ENCODE results near the gene KCNQ1. TPM values are rescaled to one million over a fixed set of nuclear protein-coding genes. Genes with fewer than 3 reads are reported as not detected.

KCNQ1 gene
- total RNA-seq, 1 experiment from 2014 or later: 2.3 TPM

GRCh38 chr11:2841411-2842190 lies 396.8 kb downstream of the KCNQ1 start:
- Mint-ChIP-seq H3K4me1 (peaks cover 25 to 31% of the 10 kb centered on the region in 2 experiments), H3K4me3 (no peak overlapping the region), H3K9me3 (no peaks in the 10 kb centered on the region), H3K27me3 (ENCODE audit: low read depth) (peaks cover 74% of the 10 kb centered on the region), H3K27ac (peak overlapping the region in 1 of 3 experiments; percentile 76; a peak in 1 of 7 replicates), H3K36me3 (ENCODE audit: insufficient read depth in 1 of 3, low read depth in 3 of 3) (no peaks in the 10 kb centered on the region)
- Histone ChIP-seq H4K5ac (ENCODE audit: insufficient read length, low read depth, low read length) (no peak overlapping the region), H3K4ac (ENCODE audit: low read depth, low read length) (no peak overlapping the region), H3K4me2 (ENCODE audit: insufficient read depth, insufficient read length, low read length) (no peak overlapping the region), H4K20me1 (ENCODE audit: control insufficient read depth, insufficient read depth, insufficient read length) (no peaks in the 10 kb centered on the region), H2AFZ (ENCODE audit: low read length) (no peak overlapping the region), H3K79me2 (ENCODE audit: insufficient read depth, low read length) (no peaks in the 10 kb centered on the region), H3K27ac (ENCODE audit: insufficient read length, low read depth, low read length) (no peak overlapping the region), H3T11ph (ENCODE audit: low read length) (no peak overlapping the region), H2BK5ac (ENCODE audit: insufficient read length, low read length) (no peak overlapping the region), H4K91ac (ENCODE audit: insufficient read length, low read depth, low read length) (no peak overlapping the region), H3K56ac (ENCODE audit: insufficient read length, low read depth, low read length) (no peak overlapping the region), H3K23me2 (ENCODE audit: insufficient read length, low read depth, low read length, poor library complexity, severe bottlenecking) (no peaks in the 10 kb centered on the region), H2BK15ac (ENCODE audit: low read depth, low read length) (no peak overlapping the region), H4K8ac (replicated peaks; ENCODE audit: insufficient read length, low read depth, low read length) (no peak overlapping the region), H3K14ac (ENCODE audit: insufficient read depth, low read length) (no peak overlapping the region; the same call in 1 of the 2 replicates), H3K9ac (ENCODE audit: extremely low read depth, insufficient read length, low read length) (no peak overlapping the region), H2BK20ac (ENCODE audit: low read depth, low read length, poor library complexity, severe bottlenecking) (no peak overlapping the region), H3K23ac (ENCODE audit: insufficient read length, low read depth, low read length) (no peak overlapping the region), H3K27me3 (ENCODE audit: insufficient read depth, low read length) (no peaks in the 10 kb centered on the region; the same call in 1 of the 2 replicates), H3K4me1 (ENCODE audit: insufficient read depth, low read length) (no peaks in the 10 kb centered on the region), H2BK120ac (ENCODE audit: low read depth, low read length, poor library complexity, severe bottlenecking) (no peak overlapping the region), H2BK12ac (ENCODE audit: insufficient read length, low read depth, low read length) (no peak overlapping the region), H3K9me3 (ENCODE audit: control insufficient read depth, low read depth, low read length) (no peaks in the 10 kb centered on the region), H3K79me1 (ENCODE audit: insufficient read depth, low read depth, low read length, poor library complexity, severe bottlenecking) (no peaks in the 10 kb centered on the region), H3K18ac (ENCODE audit: insufficient read length, low read depth, low read length) (no peak overlapping the region), H2AK5ac (ENCODE audit: insufficient read length, low read length) (no peak overlapping the region)
- no peak for DNase-seq
- whole genome bisulfite sequencing (ENCODE audit: extremely low coverage, insufficient read length, low lambda C conversion rate): no CpG with 5 or more reads among the region's 26 CpGs
- TF ChIP-seq CTCF (conservative IDR thresholded peaks at IDR 0.05): no peak

Data from H9 (cell line).